NT2/D1 (cell line): ENCODE results near the gene ELAVL2.

Experiments used
- SUZ12 ChIP-seq: IDR thresholded peaks from 2 replicates; pipeline ENCODE4 v1.6.1; 2011; ENCODE audit not compliant: insufficient read length, insufficient read depth; ENCODE audit errors: extremely low read depth
- YY1 ChIP-seq: IDR thresholded peaks from 2 replicates; pipeline ENCODE4 v1.6.1; 2011; ENCODE audit not compliant: insufficient read length, insufficient read depth
- ZNF274 ChIP-seq: IDR thresholded peaks from 2 replicates; pipeline ENCODE4 v1.6.1; 2011; ENCODE audit warnings: mild to moderate bottlenecking, low read depth, low read length

DNA sequence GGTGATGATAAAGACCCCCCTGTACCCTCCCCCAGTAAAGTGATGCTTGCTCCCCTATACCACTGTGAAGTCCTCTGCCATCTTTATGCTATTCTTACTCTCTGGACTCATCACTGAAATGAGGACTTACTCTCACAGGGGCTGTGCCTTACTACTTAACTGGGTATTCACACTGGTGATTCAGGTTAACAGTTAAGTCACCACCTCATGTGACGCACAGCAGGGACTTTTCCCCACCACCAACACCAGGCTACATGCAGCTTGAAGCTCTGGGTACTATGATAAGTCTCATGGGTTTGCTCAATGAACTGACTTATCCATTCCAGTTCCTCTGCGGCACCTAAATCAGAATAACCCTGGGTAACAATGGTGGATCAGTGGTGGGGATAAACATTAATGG, 163.7 kb downstream of the ELAVL2 start:
- TF ChIP-seq YY1 (no peak), ZNF274 (no peak), SUZ12 (no peak)
